HG02885 (cell line): ENCODE measurements around the gene GLRX5.
A peak's percentile ranks its signal among the peaks of the same experiment; 100 is the strongest.

Experiments
- ATAC-seq: cut with Tn5 transposase; IDR thresholded peaks from one replicate; pipeline ENCODE4 v1.9.1; 2021; ENCODE audit warnings: mild to moderate bottlenecking; ENCODE audit not compliant: unreplicated experiment, poor library complexity

GLRX5 gene

DNA sequence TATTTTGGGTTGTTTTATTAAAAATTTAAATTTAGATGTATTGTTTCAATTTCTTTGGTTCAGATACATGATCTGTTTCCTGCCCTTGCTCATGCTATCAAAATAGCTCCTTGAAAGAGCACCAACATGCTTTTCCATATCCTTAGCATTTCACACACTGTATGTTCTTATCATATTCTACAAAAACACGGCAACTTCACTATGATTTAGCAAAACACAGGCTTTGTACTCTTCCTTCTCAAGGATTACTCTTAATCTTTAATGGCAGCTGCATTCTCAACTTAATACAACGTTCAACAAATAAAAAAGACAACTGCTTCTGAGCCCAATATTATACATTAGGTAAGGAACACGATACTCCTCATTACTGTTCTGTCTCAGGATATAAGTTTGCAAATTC lies 2.9 kb upstream of the GLRX5 start:
- no peak for ATAC-seq

DNA sequence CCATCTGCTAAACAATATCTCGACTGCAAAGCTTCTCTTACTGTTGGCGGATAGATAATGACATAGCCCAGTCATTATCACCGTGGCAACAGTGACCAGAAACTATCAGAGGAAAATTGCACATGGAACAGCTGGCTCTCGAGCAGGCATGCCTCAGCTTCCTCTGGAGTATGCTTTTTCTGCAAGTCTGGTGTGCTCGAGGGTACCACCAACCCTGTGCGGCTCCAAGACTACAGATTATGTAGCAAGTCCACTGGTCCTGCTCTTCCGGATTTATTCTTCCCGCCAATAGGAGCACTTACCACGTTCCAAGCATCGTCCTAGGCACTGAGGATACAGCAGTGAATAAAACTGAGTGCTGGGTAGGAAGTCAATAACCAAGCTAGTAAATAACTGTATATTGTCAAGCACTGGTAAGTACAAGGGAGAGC lies 1.4 kb upstream of the GLRX5 start:
- ATAC-seq, result no peak

DNA sequence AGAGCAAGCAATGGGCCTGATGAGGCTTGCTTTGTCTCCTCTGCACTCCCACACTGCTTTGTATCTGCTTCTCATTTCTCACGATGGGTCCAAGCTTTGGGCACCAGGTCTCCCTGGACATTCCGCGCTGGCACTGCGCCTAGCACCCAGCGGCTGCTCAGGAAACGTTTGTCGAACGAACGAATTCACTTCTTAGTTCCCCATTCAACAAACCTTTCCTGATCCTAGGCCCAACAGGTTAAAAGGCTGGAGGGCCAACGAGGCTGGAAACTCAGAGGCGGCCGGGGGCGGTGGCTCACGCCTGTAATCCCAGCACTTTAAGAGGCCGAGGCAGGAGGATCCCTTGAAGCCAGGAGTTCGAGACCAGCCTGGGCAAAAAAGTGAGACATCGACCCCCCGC lies 1.0 kb upstream of the GLRX5 start:
- ATAC-seq, result no peak

DNA sequence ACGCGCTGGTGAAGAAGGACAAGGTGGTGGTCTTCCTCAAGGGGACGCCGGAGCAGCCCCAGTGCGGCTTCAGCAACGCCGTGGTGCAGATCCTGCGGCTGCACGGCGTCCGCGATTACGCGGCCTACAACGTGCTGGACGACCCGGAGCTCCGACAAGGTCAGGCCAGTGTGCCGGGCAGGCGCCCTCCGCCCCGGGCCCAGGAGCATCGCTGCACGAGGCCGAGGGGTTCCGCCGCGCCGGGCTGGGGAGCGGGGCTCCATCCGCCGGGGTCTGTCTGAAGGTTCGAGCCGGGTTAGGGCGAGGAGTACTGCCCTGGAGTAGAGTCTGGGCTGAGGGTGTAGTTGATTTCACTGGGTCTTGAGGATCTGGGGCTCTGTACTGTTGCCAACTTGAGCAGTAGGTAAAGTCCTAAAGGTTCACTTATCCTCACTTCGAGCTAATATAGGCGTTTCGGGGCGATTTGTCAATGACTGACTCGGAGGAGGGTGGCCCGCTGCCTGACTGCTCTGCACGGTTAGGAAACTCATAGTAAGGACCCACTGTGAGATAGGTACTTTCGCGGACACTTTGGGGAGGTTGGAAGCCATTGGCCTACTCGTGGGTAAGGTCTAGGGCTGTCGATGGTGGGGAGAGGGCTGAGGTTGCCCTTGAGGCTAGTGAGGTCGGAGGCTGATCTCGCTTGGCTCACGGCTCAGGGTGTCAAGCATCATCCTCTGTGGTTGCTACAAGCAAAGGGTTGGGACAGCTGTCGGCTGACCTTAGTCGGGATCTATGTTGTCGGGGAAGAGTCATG lies 574 bp downstream of the GLRX5 start:
- ATAC-seq, result peak; percentile 1

DNA sequence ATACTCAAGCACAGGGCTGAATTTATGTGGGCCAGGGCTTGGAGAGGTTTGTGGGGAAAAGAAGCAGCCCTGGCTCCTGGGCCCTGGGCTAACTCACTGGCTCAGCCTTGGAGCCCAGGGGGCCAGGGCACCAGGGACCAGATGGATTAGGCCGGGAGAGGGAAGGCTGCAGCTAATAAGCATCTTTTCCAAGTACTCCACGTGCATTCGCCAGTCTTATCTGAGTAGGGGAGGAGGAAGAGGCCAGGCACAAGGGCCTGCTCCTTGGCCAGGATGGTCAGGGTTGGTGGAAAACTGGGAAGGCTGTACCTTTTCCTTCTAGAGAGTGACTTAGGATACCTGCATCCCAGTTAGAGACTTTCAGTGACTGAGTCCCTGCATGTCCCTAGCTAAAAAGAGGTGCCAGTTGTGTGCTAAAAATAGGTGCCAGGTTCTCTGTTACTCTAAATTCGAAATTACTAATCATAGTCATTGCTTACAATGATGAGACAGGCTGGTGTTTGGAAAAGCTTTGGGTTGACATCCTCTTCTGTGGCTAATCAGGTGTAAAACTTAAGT lies 1.3 kb downstream of the GLRX5 start:
- no peak for ATAC-seq

DNA sequence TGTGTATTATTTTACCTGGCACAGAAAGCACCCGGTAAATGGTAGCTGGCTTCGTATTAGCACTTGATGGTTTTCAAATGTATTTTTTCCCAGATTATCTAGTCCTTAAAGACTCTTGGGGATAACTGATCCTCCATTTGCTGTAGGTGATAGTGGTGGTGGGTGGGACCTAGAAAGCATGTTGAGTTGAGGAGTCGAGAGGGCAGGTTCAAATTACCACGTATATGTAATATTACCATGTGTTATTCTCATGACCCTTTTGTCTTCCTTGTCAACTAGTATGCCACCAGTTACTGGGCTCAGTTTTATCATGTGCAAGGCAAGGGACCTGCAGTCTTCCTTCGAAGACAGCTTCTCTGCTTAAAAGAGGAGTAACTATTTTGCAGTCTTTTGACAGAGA lies 1.8 kb downstream of the GLRX5 start:
- no peak for ATAC-seq

DNA sequence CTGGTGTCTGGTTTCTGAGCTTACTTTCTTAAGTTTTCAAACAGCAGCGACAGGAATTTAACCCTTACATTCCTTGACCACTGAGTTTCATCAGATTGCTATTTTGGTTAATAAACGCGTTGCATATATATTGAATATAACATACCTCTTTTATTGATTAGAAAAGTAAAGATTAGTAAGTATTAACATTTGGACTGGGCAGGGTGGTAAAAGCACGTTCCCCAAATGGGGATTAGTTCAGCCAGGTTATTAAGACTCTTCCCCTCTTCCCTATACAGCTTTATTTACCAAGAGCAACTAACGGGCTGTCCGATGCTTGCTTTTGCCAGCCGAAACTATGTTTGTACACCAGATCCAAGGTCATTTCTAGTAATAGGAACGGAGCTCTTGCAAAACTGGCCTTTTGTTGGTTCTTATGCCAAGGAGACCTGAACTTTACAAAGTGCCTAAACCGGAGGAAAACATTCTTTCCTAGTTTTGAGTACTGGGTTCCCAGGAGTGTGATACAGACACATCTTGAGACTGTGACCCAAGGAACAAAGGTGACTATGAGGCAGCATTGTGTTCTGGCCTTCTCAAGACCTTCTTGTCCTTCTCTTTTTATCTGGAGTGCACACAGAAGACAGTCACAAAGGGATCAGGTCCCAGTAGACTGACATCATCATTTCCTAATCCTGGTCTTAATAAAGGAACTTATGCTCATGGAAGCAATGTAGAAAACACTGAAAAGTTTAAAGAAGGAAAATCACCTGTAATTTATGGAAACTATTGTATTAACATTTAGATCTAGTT lies 2.6 kb downstream of the GLRX5 start:
- ATAC-seq, result no peak

DNA sequence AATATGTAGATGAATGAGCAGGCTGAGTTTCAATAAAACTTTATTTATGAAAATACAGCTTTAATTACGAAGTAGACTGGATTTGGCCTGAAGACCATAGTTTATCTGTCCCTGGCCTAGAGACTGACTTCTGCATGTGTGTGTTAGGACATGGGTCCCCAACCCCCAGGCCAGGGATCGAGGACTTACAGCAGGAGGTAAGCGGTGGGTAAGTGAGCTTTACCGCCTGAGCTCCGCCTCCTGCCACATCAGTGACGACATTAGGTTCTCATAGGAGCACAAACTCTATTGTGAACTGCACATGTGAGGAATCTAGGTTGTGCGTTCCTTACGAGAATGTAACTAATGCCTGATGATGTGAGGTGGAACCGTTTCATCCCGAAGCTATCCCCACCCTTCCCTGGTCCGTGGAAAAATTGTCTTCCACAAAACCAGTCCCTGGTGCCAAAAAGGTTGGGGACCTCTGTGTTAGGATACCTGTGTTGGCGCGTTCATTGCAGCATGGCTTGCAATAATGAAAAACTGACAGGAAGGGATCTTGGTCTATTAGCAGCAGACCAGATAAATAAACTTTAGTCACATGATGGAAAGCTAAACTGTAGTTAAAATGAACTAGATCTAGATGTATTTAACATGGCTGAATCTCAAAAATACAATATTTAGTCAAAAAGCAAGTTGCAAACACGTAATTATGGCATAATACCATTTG lies 4.1 kb downstream of the GLRX5 start:
- ATAC-seq, result no peak

DNA sequence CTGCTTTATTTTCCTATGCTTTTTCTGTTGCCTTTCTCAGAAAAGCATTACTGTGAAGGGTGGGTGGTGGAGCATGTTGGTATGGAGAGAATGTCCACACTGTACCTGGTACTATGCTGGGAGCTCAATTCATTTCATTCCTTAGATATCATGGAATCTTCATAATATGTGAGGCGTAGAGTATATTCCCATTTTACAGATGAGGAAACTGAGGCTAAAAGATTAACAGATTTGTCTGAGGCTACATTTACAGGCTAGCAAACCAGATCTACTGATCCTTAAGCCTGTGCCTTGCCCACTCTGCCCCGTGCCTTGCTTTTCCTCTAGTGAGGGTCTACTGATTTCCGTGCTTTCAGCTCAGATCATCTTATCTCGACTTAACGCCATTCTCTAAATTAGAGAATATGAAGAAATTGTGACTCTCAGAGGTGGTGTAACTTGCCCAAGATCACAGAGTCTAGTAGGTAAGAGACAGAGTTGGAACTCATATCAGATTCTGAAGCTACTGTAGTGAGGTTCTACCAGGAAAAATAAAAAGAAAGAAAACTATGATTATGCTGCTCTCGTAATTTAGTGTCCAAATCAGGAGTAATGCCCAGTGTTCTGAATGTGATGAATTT lies 5.5 kb downstream of the GLRX5 start:
- no peak for ATAC-seq

DNA sequence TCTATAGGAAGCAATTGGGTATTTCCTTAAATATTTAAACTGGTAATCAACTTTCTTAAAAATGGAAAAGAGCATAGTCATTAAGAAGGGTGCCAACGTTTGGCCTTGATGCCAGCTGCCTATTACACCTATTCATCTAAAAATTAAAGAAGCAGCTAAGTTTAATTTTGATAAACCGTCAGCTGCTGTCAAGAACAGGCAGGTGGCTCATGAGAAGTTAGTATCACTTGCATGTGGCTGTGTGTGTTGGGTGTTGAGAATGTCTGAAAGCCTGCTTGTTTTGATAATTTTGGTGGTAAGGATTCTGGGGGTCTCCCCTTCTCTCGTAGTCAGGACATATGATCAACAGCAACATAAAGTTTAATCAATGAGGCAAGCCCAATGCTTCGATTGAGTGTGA lies 6.5 kb downstream of the GLRX5 start:
- no peak for ATAC-seq

DNA sequence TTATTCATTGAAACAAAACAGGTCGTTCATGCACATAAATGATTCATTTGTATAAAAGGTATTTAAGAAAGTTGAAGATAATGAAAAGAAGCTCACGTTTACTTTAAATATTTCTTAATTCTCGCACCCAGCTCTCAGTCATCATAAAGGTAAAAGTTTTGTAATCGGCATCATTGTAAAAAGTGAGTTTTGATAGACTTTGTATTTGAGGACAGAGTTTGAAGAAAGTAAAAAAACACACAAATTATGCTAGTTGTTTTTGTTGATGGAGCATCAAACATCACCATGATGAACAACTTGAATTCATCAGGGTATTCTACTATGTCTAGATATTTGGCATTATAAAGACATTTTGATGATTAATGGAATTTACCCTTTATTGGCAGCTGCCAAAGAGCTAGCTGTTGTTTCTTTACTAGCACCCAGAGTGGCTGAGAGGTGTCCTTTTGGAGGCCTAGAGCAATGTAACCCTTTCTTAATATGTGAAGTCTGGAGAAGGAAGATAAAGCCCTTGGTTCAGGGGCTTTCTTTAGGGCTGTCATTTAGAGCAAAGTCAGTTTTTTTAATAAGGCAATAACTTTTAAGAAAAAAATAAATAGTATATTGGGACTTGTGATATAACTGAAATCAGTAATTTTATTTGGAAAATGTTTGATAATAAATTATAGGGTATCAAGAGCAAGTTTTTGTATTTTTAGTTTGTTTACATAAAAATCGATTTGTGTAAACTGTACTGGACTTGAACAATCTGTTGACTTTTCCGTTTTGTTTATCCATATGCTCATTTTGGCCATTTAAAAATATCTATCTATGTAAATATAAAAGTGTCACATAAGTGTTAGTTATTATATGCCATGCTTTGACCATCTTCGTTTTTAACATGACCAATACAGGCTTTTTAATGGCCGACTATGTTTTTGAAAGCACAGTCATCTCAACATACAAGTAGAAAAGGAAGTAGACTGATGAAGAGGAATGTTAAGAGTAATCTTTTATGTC lies 7.4 kb downstream of the GLRX5 start:
- no peak for ATAC-seq

DNA sequence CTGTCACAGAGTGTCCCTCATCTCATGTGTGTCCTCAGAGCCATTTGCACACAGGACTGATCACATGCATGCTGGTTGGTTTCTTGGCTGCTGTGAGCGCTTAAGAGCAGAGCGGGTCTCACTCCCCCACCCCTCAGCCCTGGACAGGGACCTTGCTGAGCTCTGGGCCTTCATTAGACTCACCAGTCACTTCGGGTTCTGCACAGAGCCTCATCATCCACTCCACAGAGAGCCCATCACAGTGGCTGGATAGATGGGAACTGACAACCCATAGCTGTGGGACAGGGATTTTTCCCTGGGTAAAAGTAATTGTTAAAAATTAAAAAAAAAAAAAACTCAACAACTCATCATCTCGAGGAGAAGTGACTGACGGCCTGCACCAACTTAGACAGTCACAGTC lies 8.2 kb downstream of the GLRX5 start:
- ATAC-seq, result no peak

DNA sequence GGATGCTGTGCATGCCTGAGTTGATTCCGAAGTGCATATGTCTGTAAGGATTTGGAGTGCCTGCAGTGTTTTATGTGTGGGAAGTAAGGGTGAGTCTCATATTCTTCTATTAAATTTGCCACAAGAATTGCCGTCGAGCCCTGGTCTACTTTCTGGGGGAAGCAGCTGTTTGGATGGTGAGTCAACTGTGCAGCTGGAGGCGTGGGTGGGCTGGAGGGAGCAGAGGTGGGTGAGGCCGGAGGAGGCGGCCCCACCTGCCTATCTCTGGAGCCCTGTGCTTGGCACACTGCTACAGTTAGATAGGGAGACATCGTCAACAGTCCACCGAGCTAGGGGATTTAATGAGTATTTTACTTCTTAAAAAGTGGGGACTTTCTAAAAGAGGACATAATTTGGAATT lies 9.7 kb downstream of the GLRX5 start:
- no peak for ATAC-seq

DNA sequence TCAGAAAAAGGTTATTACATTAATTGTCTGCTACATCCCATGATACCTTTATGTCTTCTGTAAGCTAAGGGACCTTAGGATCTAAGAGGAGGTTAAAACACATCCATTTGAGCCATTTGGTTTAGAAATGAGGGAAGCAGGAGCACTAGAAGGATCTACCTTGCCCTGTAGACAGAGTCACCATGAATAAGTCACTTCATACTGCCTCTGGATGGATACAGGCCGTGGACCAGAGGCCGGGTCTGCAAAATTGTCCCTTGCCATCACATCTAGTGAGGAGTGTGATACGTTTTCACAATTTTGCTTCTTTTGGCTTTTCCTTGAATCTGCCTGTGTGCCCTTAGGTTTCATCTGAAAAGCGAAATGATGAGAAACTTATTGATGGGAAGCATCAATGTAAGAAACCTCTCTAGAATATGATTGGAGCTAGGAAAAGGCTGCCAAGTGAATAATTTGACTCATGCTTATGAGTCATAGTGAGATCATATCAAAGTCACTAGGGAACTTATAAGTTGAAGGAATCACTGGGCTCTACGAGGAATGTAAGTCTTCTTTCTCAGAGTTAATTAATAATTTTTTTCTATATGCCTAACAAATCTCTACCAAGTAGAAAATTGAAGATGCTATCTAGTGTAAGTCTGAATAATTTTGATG lies 10.8 kb downstream of the GLRX5 start:
- ATAC-seq, result no peak

DNA sequence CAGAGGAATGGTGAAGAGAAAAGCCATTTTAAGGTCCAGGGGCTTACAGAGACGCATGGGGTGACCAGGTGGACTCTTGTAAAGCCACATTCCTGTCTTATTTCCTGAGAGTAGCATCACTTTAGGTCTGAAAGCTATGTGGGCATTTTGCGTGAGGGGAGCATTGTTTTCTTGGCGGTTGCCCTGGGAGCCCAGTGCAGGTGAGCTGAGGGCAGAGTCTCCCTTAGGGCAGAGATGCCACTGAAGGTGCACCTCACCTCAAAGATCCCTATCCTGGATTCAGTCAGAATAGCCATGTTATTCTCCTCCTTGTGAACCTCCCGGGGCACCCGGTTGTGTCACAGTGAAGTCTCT lies 12.4 kb downstream of the GLRX5 start:
- no peak for ATAC-seq

DNA sequence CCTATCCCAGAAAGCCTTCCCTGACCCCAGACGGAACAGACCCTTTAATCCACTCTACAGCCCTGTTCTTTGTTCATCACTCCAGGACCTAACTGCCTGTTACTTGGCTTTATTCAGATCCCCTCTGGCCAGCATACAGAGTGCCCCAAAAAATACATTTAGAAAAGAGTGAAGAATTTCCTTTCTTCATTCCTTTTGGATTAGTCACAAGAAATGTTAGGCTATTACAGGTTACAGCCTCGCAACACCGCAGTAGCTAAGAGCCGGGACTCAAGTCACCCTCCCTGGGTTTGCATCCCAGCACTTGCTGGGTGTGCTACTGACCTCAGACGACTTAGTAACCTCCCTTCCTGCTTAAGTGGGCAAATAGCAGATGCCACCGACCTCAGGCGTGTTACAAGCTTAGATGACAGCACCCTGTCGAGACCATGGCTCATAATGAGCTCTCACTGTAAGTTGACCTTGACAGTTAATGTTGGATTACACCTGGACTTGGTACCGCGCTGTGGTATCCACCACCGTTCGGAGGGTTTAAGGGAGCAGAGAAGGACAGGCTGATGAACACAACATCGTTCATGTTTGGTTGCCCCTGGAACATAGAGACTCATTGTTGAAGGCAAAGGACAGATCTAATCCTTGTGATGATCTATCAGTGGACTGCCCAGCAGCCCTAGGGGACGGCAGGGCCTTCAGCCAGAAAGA lies 12.9 kb downstream of the GLRX5 start:
- ATAC-seq, result no peak

DNA sequence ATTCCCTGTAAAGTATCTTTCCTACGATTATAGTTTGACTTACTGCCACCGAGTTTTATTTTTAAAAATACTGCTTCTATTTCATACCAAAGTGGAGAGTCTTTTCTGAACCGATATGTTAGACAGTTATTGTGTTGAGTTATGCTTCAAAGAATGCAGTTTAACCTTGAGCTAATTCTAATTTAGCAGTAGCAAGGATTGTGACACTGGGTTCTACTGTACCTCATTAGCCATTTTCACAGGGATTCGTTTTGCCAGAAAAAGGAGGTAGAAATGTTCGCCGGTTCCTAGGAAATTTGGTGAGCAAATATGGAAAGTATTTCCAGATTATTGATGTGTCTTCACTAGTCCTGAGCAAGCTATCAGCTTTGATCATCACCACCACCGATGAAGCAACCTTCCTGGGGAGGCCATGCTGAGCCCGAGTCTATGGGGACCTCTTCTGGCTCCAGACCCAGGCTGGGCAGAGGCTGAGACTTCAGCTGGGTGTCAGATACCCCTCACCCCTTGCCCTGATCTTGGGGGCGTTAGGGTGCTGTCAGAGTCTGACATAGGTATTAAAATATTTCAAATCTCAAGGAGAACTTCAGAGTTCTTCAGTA lies 13.6 kb downstream of the GLRX5 start:
- no peak for ATAC-seq
